ENCODE results near the gene TLCD3B. TPM values are rescaled to one million over a fixed set of nuclear protein-coding genes. Genes with fewer than 3 reads are reported as not detected.

The TLCD3B gene
- total and polyA plus RNA-seq, 2 donors from 2014 or later = not detected

DNA sequence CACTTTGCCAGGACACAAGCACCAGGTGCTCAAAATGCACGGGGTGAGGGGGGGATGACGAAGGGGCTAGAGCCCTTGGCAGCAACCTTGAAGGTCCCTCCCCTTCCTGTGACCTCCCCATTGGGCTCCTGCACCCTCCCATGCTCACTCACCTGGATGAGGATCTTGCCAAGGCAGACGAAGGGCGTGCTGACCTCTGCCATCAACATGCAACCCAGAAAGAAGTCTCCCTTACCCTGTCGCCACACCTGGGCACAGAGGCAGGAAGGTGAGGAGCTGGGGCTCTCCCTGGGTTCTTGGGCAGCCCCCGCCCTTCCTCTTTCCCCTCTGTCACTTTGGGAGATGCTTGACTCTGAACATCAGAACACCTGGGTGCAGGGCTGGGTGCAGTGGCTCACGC, 5.5 kb downstream of the TLCD3B start:
- FAIRE-seq (no peak), DNase-seq (peak in 1 of 5 donors; percentile 69)
- Histone ChIP-seq H3K9me3 (ENCODE audit: control insufficient read depth in 2 of 3, insufficient read depth in 1 of 3, low read length in 3 of 3) (no peaks in the 10 kb centered on the region), H3K36me3 (ENCODE audit: control insufficient read depth in 2 of 3, insufficient read depth in 3 of 3, low read length in 3 of 3) (no peaks in the 10 kb centered on the region), H3K4me1 (ENCODE audit: control insufficient read depth in 2 of 3, insufficient read depth in 2 of 3, low read depth in 1 of 3, low read length in 3 of 3) (peaks cover 0 to 8% (median 0%) of the 10 kb centered on the region in 3 donors), H3K27me3 (ENCODE audit: control insufficient read depth, insufficient read depth, low read length) (no peaks in the 10 kb centered on the region), H3K9ac (ENCODE audit: low read length in 3 of 3) (no peak overlapping the region), H3K27ac (ENCODE audit: low read depth in 2 of 2, low read length in 2 of 2) (no peak overlapping the region), H3K4me3 (ENCODE audit: low read length in 3 of 3) (no peak overlapping the region)
- TF ChIP-seq, protein P1, sequence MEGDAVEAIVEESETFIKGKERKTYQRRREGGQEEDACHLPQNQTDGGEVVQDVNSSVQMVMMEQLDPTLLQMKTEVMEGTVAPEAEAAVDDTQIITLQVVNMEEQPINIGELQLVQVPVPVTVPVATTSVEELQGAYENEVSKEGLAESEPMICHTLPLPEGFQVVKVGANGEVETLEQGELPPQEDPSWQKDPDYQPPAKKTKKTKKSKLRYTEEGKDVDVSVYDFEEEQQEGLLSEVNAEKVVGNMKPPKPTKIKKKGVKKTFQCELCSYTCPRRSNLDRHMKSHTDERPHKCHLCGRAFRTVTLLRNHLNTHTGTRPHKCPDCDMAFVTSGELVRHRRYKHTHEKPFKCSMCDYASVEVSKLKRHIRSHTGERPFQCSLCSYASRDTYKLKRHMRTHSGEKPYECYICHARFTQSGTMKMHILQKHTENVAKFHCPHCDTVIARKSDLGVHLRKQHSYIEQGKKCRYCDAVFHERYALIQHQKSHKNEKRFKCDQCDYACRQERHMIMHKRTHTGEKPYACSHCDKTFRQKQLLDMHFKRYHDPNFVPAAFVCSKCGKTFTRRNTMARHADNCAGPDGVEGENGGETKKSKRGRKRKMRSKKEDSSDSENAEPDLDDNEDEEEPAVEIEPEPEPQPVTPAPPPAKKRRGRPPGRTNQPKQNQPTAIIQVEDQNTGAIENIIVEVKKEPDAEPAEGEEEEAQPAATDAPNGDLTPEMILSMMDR (IDR thresholded peaks at IDR 0.05; ENCODE audit: borderline replicate concordance, extremely low read depth, insufficient read depth) = no peak
- intact Hi-C loops (cut with DNase I) = no loop called here

- no peak overlapping the region for H3K9ac ChIP-seq (ENCODE audit: low read length in 3 of 3)
- H3K27me3 ChIP-seq (ENCODE audit: control insufficient read depth, insufficient read depth, low read length) = no peaks in the 10 kb centered on the region
- FAIRE-seq = no peak
These were observed 5.9 kb downstream of the TLCD3B start for GRCh38 chr16:30025156-30025555.

DNA sequence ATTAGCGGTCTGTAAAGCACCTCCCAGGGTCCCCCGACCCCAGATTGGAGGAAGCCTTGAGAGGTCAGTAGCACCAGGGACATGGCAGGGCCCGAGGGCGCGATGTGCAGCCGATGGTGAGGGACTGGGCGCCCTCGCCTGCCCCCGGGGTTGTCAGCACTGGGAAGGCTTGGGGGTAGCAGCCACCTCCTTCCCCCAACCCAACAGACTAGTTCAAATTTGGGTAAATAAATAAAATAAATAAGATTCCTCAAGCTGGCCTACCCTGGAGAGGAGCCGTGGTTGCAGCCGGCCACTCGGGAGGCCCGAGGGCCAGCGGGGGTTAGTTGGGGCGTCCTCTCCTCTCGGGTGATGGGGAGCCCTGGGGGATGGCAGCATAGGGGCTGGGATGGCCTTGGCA, 6.6 kb downstream of the TLCD3B start:
- Histone ChIP-seq H3K9me3 (ENCODE audit: control insufficient read depth in 2 of 3, insufficient read depth in 1 of 3, low read length in 3 of 3) (no peaks in the 10 kb centered on the region), H3K4me1 (ENCODE audit: control insufficient read depth in 2 of 3, insufficient read depth in 2 of 3, low read depth in 1 of 3, low read length in 3 of 3) (peaks cover 0 to 8% (median 0%) of the 10 kb centered on the region in 3 donors), H3K4me3 (ENCODE audit: low read length in 3 of 3) (no peak overlapping the region), H3K9ac (ENCODE audit: low read length in 3 of 3) (no peak overlapping the region), H3K27ac (ENCODE audit: low read depth in 2 of 2, low read length in 2 of 2) (no peak overlapping the region), H3K36me3 (ENCODE audit: control insufficient read depth in 2 of 3, insufficient read depth in 3 of 3, low read length in 3 of 3) (no peaks in the 10 kb centered on the region), H3K27me3 (ENCODE audit: control insufficient read depth, insufficient read depth, low read length) (no peaks in the 10 kb centered on the region)
- intact Hi-C loops (cut with DNase I) = no loop called here
- TF ChIP-seq, protein P1 (IDR thresholded peaks at IDR 0.05; ENCODE audit: borderline replicate concordance, extremely low read depth, insufficient read depth) = no peak
- FAIRE-seq (no peak), DNase-seq (no peak)

More at GRCh38 chr16:30025156-30025555, 5.9 kb downstream of the TLCD3B start:
- Histone ChIP-seq H3K27ac (ENCODE audit: low read depth in 2 of 2, low read length in 2 of 2) (no peak overlapping the region), H3K4me1 (ENCODE audit: control insufficient read depth in 2 of 3, insufficient read depth in 2 of 3, low read depth in 1 of 3, low read length in 3 of 3) (peaks cover 0 to 8% (median 0%) of the 10 kb centered on the region in 3 donors), H3K9me3 (ENCODE audit: control insufficient read depth in 2 of 3, insufficient read depth in 1 of 3, low read length in 3 of 3) (no peaks in the 10 kb centered on the region), H3K36me3 (ENCODE audit: control insufficient read depth in 2 of 3, insufficient read depth in 3 of 3, low read length in 3 of 3) (no peaks in the 10 kb centered on the region), H3K4me3 (ENCODE audit: low read length in 3 of 3) (no peak overlapping the region)
- DNase-seq = no peak
- TF ChIP-seq, protein P1 (IDR thresholded peaks at IDR 0.05; ENCODE audit: borderline replicate concordance, extremely low read depth, insufficient read depth) = no peak
- intact Hi-C loops (cut with DNase I) = no loop called here

DNA sequence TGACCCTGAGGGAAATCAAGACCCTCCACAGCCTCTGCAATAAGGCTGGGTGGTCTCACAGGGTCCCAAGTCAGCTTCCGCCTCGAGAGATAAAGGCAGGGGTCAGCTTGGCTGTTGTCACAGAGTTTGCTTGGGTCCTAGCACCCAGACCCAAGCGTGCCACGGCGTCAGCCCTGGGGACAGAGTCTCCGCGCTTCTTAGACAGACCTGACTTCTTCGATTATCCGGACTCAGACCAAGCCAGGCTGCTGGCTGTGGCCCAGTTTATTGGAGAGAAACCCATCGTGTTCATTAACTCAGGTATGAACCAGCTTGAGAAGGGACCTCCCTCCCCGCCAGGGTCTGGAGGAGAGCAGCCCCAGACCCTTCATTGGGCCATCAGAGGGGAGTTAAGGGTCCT, 7.5 kb downstream of the TLCD3B start:
- DNase-seq (no peak), FAIRE-seq (no peak)
- intact Hi-C loops (cut with DNase I) = no loop called here

More for the DNA sequence above, 7.5 kb downstream of the TLCD3B start:
- H3K27me3 ChIP-seq (ENCODE audit: control insufficient read depth, insufficient read depth, low read length) = no peaks in the 10 kb centered on the region
- TF ChIP-seq, protein P1 (IDR thresholded peaks at IDR 0.05; ENCODE audit: borderline replicate concordance, extremely low read depth, insufficient read depth) = no peak
- no peak overlapping the region for H3K27ac ChIP-seq (ENCODE audit: low read depth in 2 of 2, low read length in 2 of 2)
- H3K9me3 ChIP-seq (ENCODE audit: control insufficient read depth in 2 of 3, insufficient read depth in 1 of 3, low read length in 3 of 3) = no peaks in the 10 kb centered on the region
- peaks cover 0 to 8% (median 0%) of the 10 kb centered on the region in 3 donors for H3K4me1 ChIP-seq (ENCODE audit: control insufficient read depth in 2 of 3, insufficient read depth in 2 of 3, low read depth in 1 of 3, low read length in 3 of 3)
- no peak overlapping the region for H3K4me3 ChIP-seq (ENCODE audit: low read length in 3 of 3)
- no peak overlapping the region for H3K9ac ChIP-seq (ENCODE audit: low read length in 3 of 3)
- no peaks in the 10 kb centered on the region for H3K36me3 ChIP-seq (ENCODE audit: control insufficient read depth in 2 of 3, insufficient read depth in 3 of 3, low read length in 3 of 3)

All from kidney (tissue), 14 donors.